Left ventricle myocardium superior (tissue), 1 donor: Measurements from ENCODE around the gene PARP2. TPM values are rescaled to one million over a fixed set of nuclear protein-coding genes. Genes with fewer than 3 reads are reported as not detected.
A peak's percentile ranks its signal among the peaks of the same experiment; 100 is the strongest.
"Not testable (repeated sequence)": the region's sequence is repeated elsewhere in the genome, so short reads cannot be mapped to it uniquely, and the experiment has no call there.

Source experiments
- ATAC-seq: fragments of 200-7000 bp; cut with Tn5 transposase; one replicate; pipeline ENCODE4 v1.9.1; 2020; ENCODE audit warnings: mild to moderate bottlenecking, moderate library complexity
- DNase-seq: peaks from one replicate; pipeline ENCODE4 v3.0.0-alpha.2; 2020
- intact Hi-C: fragments of 100-400 bp; cut with micrococcal nuclease; formaldehyde crosslinking; loops from one replicate; pipeline ENCODE4 v1.11.0; 2022
- long read RNA-seq: library from polyadenylated mRNA; unstranded; transcript quantifications from one replicate; pipeline ENCODE4 v2.0.0, GENCODE V29; 2021
- total RNA-seq: library from RNA; stranded (reverse); fragmentation: NEBNext Ultra II Directional; extraction: Animal tissue kit (Norgen Biotek cat#: 25700); gene quantifications from one replicate; pipeline ENCODE4 v1.2.1, GENCODE V29; 2021
- donor health status: DM: no; HTN: yes; CAD: no; lungs with severe emphysema.

The PARP2 gene
- 17.5 TPM for total RNA-seq
- long read RNA-seq, transcript PARP2-202 (16 exons, 1,881 nt): major isoform, 11 of 19 reads
- long read RNA-seq, transcript PARP2-201 (16 exons, 1,886 nt): minor isoform, 5 of 19 reads
- long read RNA-seq, partial matches to known transcripts: 2 of 19 reads
- long read RNA-seq, other reads (novel, unspliced or antisense): 1 of 19 reads

GRCh38 chr14:20343092-20343861 is at the start of gene PARP2:
PARP2 (plus strand) TSS chr14:20343635; CDS start chr14:20343642, 7 bp downstream.
- intact Hi-C loops: no loop called here
- DNase-seq (peak; percentile 98), ATAC-seq (peak; percentile 97)

- no peak for DNase-seq
- intact Hi-C loops: no loop called here
- no peak for ATAC-seq
Observed at GRCh38 chr14:20294636-20295035, 48.8 kb upstream of the PARP2 start.

- intact Hi-C loops: no loop called here
- no peak for ATAC-seq
- no peak for DNase-seq
Observed at GRCh38 chr14:20295067-20295466, 48.4 kb upstream of the PARP2 start.

- DNase-seq (no peak), ATAC-seq (no peak)
- intact Hi-C loops: no loop called here
Observed at GRCh38 chr14:20302042-20302755, 41.2 kb upstream of the PARP2 start.

GRCh38 chr14:20305265-20306078 is 38.0 kb upstream of the PARP2 start, which contains the start of gene TTC5:
TTC5 (minus strand) TSS chr14:20305951; CDS start chr14:20305937, 14 bp downstream.
- ATAC-seq (peak; percentile 99), DNase-seq (peak; percentile 83)
- intact Hi-C loops: no loop called here

- ATAC-seq (no peak), DNase-seq (no peak)
- intact Hi-C loops: no loop called here
Observed at GRCh38 chr14:20306079-20306423, 37.4 kb upstream of the PARP2 start.

- no peak for DNase-seq
- intact Hi-C loops: no loop called here
- no peak for ATAC-seq
Observed at GRCh38 chr14:20314026-20314425, 29.4 kb upstream of the PARP2 start.

- intact Hi-C loops: no loop called here
- DNase-seq (no peak), ATAC-seq (no peak)
Observed at GRCh38 chr14:20317720-20318119, 25.7 kb upstream of the PARP2 start.

GRCh38 chr14:20327005-20327869 is 16.2 kb upstream of the PARP2 start:
- intact Hi-C loops: loop anchor here (2.0 to 10.0 kb wide), 2 partner anchors 282 to 368 kb away; no protein-coding TSS in a partner anchor
- DNase-seq (no peak), ATAC-seq (peak; percentile 32)

- DNase-seq (no peak), ATAC-seq (no peak)
- intact Hi-C loops: loop anchor here (10.0 kb wide), 1 partner anchor 366 kb away; no protein-coding TSS in a partner anchor
Observed at GRCh38 chr14:20328705-20329104, 14.7 kb upstream of the PARP2 start.

- intact Hi-C loops: loop anchor here (10.0 kb wide), 1 partner anchor 365 kb away; no protein-coding TSS in a partner anchor
- DNase-seq (no peak), ATAC-seq (no peak)
Observed at GRCh38 chr14:20329355-20329754, 14.1 kb upstream of the PARP2 start.

- ATAC-seq (no peak), DNase-seq (no peak)
- intact Hi-C loops: no loop called here
Observed at GRCh38 chr14:20331053-20331613, 12.3 kb upstream of the PARP2 start.

- ATAC-seq: peak; percentile 69
- no peak for DNase-seq
- intact Hi-C loops: no loop called here
Observed at GRCh38 chr14:20332431-20332787, 11.0 kb upstream of the PARP2 start.

- intact Hi-C loops: no loop called here
- ATAC-seq: peak; percentile 100
- DNase-seq: peak; percentile 40
Observed at GRCh38 chr14:20332788-20333493, 10.5 kb upstream of the PARP2 start, which contains the start of gene CCNB1IP1. CCNB1IP1 (minus strand) TSS chr14:20333279; CDS start chr14:20316523, 16,756 bp downstream.

GRCh38 chr14:20333494-20333841 is 10.0 kb upstream of the PARP2 start:
- DNase-seq (no peak), ATAC-seq (no peak)
- intact Hi-C loops: no loop called here

- intact Hi-C loops: no loop called here
- DNase-seq (no peak), ATAC-seq (no peak)
Observed at GRCh38 chr14:20334017-20334416, 9.4 kb upstream of the PARP2 start.

GRCh38 chr14:20341032-20341431 is 2.4 kb upstream of the PARP2 start:
- ATAC-seq, DNase-seq, intact Hi-C loops: not testable (repeated sequence)
